Karpas-422 (cell line): ENCODE results near the gene C8G. TPM values are rescaled to one million over a fixed set of nuclear protein-coding genes. Genes with fewer than 3 reads are reported as not detected.

ENCODE experiments used
- DNase-seq: peaks from one replicate; pipeline ENCODE4 v3.0.0-alpha.2; 2015
- H2AFZ ChIP-seq: fragments of 200-600 bp; sonication (generic); 2 replicates; pipeline ENCODE4 v1.6.1; 2014; ENCODE audit warnings: antibody characterized with exemption, low read length, mixed read lengths
- H3K27ac ChIP-seq: fragments of 200-600 bp; sonication (generic); 2 replicates; pipeline ENCODE4 v1.5.1; 2014; ENCODE audit warnings: mild to moderate bottlenecking, low read length, moderate library complexity
- H3K27me3 ChIP-seq: fragments of 200-600 bp; sonication (generic); 2 replicates; pipeline ENCODE4 v1.6.1; 2014; ENCODE audit warnings: low read length, mixed read lengths
- H3K36me3 ChIP-seq: fragments of 200-600 bp; sonication (generic); 2 replicates; pipeline ENCODE4 v1.6.1; 2014; ENCODE audit warnings: low read length, mixed read lengths; ENCODE audit not compliant: insufficient read depth
- H3K4me1 ChIP-seq: fragments of 200-600 bp; sonication (generic); 2 replicates; pipeline ENCODE4 v1.6.1; 2014; ENCODE audit warnings: mild to moderate bottlenecking, low read length, mixed read lengths
- H3K4me2 ChIP-seq: fragments of 200-600 bp; sonication (generic); 2 replicates; pipeline ENCODE4 v1.6.1; 2014; ENCODE audit warnings: low read length, low read depth, mild to moderate bottlenecking; ENCODE audit not compliant: poor library complexity, severe bottlenecking
- H3K4me3 ChIP-seq: fragments of 200-600 bp; sonication (generic); 2 replicates; pipeline ENCODE4 v1.5.1; 2014; ENCODE audit warnings: mild to moderate bottlenecking, antibody characterized with exemption, low read length, mixed read lengths
- H3K79me2 ChIP-seq: fragments of 200-600 bp; sonication (generic); 2 replicates; pipeline ENCODE4 v1.6.1; 2014; ENCODE audit warnings: mild to moderate bottlenecking, low read length, mixed read lengths
- H3K9ac ChIP-seq: fragments of 200-600 bp; sonication (generic); 2 replicates; pipeline ENCODE4 v1.6.0; 2014; ENCODE audit warnings: low read length
- H3K9me2 ChIP-seq: fragments of 200-600 bp; sonication (generic), shearing (Covaris generic); replicated peaks from 2 replicates; pipeline ENCODE4 v1.6.0; 2014; ENCODE audit warnings: mild to moderate bottlenecking, low read length, moderate library complexity; ENCODE audit not compliant: insufficient read depth
- H3K9me3 ChIP-seq: fragments of 300-700, 200-600 bp; sonication (generic); 2 replicates; pipeline ENCODE4 v1.6.1; 2014; ENCODE audit warnings: low read length, mixed read lengths
- H4K20me1 ChIP-seq: fragments of 200-600 bp; sonication (generic); 2 replicates; pipeline ENCODE4 v1.6.1; 2014; ENCODE audit warnings: mild to moderate bottlenecking, antibody characterized with exemption, low read length, low read depth; ENCODE audit not compliant: insufficient read depth
- total RNA-seq: library from RNA; depleted of rRNA; stranded (reverse); fragments of >200 nt; shearing (Covaris generic); gene quantifications from 2 replicates; pipeline ENCODE4 v1.2.3, GENCODE V29; 2014; ENCODE audit warnings: low replicate concordance

Gene C8G
- total RNA-seq, 1 experiment from 2014 or later, result not detected

- Histone ChIP-seq H3K4me3 (no peak overlapping the region), H3K9me3 (no peaks in the 10 kb centered on the region), H3K36me3 (no peaks in the 10 kb centered on the region), H3K27ac (no peak overlapping the region), H3K9ac (no peak overlapping the region), H4K20me1 (0 out of 2 replicates have a peak, but pooled peaks cover 3% of the 10 kb centered on the region), H3K79me2 (no peaks in the 10 kb centered on the region), H2AFZ (no peak overlapping the region), H3K9me2 (no peaks in the 10 kb centered on the region), H3K4me2 (no peak overlapping the region), H3K4me1 (no peaks in the 10 kb centered on the region), H3K27me3 (no peaks in the 10 kb centered on the region)
- no peak for DNase-seq
Observed at GRCh38 chr9:136961279-136962065, 16.4 kb downstream of the C8G start.

GRCh38 chr9:136962163-136962562 lies 17.1 kb downstream of the C8G start:
- Histone ChIP-seq H2AFZ (no peak overlapping the region), H3K27me3 (no peaks in the 10 kb centered on the region), H3K4me1 (no peaks in the 10 kb centered on the region), H3K36me3 (no peaks in the 10 kb centered on the region), H3K9ac (no peak overlapping the region), H3K4me3 (no peak overlapping the region), H3K9me2 (no peaks in the 10 kb centered on the region), H4K20me1 (0 out of 2 replicates have a peak, but pooled peaks cover 3% of the 10 kb centered on the region), H3K79me2 (no peaks in the 10 kb centered on the region), H3K4me2 (no peak overlapping the region), H3K27ac (no peak overlapping the region), H3K9me3 (no peaks in the 10 kb centered on the region)
- DNase-seq, result no peak

- H3K79me2 ChIP-seq, result no peaks in the 10 kb centered on the region
- H3K27ac ChIP-seq, result no peak overlapping the region
- no peak for DNase-seq
- H3K27me3 ChIP-seq, result no peaks in the 10 kb centered on the region
- no peak overlapping the region for H2AFZ ChIP-seq
- no peaks in the 10 kb centered on the region for H3K9me2 ChIP-seq
- 0 out of 2 replicates have a peak, but pooled peaks cover 3% of the 10 kb centered on the region for H4K20me1 ChIP-seq
- H3K4me3 ChIP-seq, result no peak overlapping the region
- no peaks in the 10 kb centered on the region for H3K9me3 ChIP-seq
- no peak overlapping the region for H3K4me2 ChIP-seq
- H3K9ac ChIP-seq, result no peak overlapping the region
- no peaks in the 10 kb centered on the region for H3K36me3 ChIP-seq
- no peaks in the 10 kb centered on the region for H3K4me1 ChIP-seq
Observed at GRCh38 chr9:136962701-136963248, 17.7 kb downstream of the C8G start.

GRCh38 chr9:136963341-136963740 lies 18.3 kb downstream of the C8G start:
- no peak overlapping the region for H3K4me2 ChIP-seq
- no peak for DNase-seq

GRCh38 chr9:136963751-136964150 lies 18.7 kb downstream of the C8G start:
- Histone ChIP-seq H3K79me2 (no peaks in the 10 kb centered on the region), H4K20me1 (0 out of 2 replicates have a peak, but pooled peaks cover 3% of the 10 kb centered on the region), H3K4me1 (no peaks in the 10 kb centered on the region), H3K36me3 (no peaks in the 10 kb centered on the region), H3K9me2 (no peaks in the 10 kb centered on the region), H2AFZ (no peak overlapping the region), H3K9me3 (no peaks in the 10 kb centered on the region), H3K27me3 (no peaks in the 10 kb centered on the region), H3K4me3 (no peak overlapping the region), H3K9ac (no peak overlapping the region), H3K4me2 (no peak overlapping the region), H3K27ac (no peak overlapping the region)
- no peak for DNase-seq

More at GRCh38 chr9:136963341-136963740, 18.3 kb downstream of the C8G start:
- Histone ChIP-seq H2AFZ (no peak overlapping the region), H4K20me1 (0 out of 2 replicates have a peak, but pooled peaks cover 3% of the 10 kb centered on the region), H3K4me1 (no peaks in the 10 kb centered on the region), H3K79me2 (no peaks in the 10 kb centered on the region), H3K9me3 (no peaks in the 10 kb centered on the region), H3K36me3 (no peaks in the 10 kb centered on the region), H3K9me2 (no peaks in the 10 kb centered on the region), H3K9ac (no peak overlapping the region), H3K27ac (no peak overlapping the region), H3K4me3 (no peak overlapping the region), H3K27me3 (no peaks in the 10 kb centered on the region)

GRCh38 chr9:136964171-136964689 lies 19.2 kb downstream of the C8G start:
- H3K27me3 ChIP-seq, result no peaks in the 10 kb centered on the region
- no peaks in the 10 kb centered on the region for H3K4me1 ChIP-seq
- H4K20me1 ChIP-seq, result 0 out of 2 replicates have a peak, but pooled peaks cover 3% of the 10 kb centered on the region
- H3K36me3 ChIP-seq, result no peaks in the 10 kb centered on the region
- H3K9ac ChIP-seq, result no peak overlapping the region
- no peaks in the 10 kb centered on the region for H3K9me3 ChIP-seq
- H3K27ac ChIP-seq, result no peak overlapping the region
- H3K4me2 ChIP-seq, result no peak overlapping the region
- no peak overlapping the region for H2AFZ ChIP-seq
- no peak for DNase-seq
- no peaks in the 10 kb centered on the region for H3K9me2 ChIP-seq
- no peaks in the 10 kb centered on the region for H3K79me2 ChIP-seq
- no peak overlapping the region for H3K4me3 ChIP-seq

GRCh38 chr9:136964833-136965422 lies 19.9 kb downstream of the C8G start:
- Histone ChIP-seq H3K4me3 (no peak overlapping the region), H3K79me2 (no peaks in the 10 kb centered on the region), H3K27me3 (no peaks in the 10 kb centered on the region), H3K4me1 (no peaks in the 10 kb centered on the region), H3K27ac (no peak overlapping the region), H4K20me1 (0 out of 2 replicates have a peak, but pooled peaks cover 3% of the 10 kb centered on the region), H3K36me3 (no peaks in the 10 kb centered on the region), H3K4me2 (no peak overlapping the region), H3K9ac (no peak overlapping the region), H3K9me2 (no peaks in the 10 kb centered on the region), H3K9me3 (no peaks in the 10 kb centered on the region), H2AFZ (no peak overlapping the region)
- DNase-seq, result no peak
